Activated CD8-positive, alpha-beta memory T cell treated with anti-CD3 and anti-CD28 coated beads for 48 hours (primary cell): Measurements from ENCODE around the gene CCDC83.

Source experiments
- DNase-seq, 3 experiments: peaks; one replicate each; pipeline ENCODE4 v3.0.0-alpha.2; 2020; ENCODE audit warnings: low read depth in 2 of 3, low spot score in 2 of 3

The CCDC83 gene

DNA sequence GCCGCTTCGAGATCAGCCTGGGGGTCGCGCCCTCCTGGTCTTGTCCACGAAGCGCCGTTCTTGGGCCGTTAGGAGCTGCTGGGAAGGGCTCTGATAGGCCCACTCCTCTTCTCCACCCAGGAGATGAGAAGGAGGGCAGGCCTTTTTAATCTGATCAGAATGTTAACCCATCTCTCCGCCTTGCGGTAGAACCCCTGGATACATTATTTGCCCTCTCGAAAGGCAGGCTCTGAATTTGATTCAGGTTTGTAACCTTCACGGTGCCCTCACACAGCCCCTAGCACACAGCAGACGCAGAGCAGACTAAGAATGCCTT, at the start of gene CCDC83:
Gene CCDC83, plus strand, starts transcription at position 43 of the 316 bp plus-strand sequence. CDS start 9,741 bp downstream, outside the sequence.
- DNase-seq = no peak

DNA sequence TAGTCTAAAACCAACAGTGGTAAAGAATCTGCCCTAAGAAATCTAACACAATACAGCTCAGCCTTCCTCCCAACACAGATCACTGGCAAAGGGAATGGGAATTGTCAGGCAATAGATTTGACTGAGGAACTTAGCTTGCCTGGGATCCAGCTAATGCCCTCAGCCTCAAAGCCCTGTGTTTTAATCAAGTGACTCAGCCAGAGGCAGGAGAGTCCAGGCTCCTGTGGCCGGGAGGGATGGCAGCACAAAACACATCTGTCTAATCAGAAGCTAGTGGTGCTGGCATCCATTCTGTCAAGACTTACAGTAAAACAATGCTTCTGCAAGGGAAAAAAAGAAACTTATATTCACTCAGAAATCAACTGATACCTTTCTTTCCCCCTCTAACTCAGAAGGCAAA, 49.8 kb upstream of the CCDC83 start:
- no peak for DNase-seq

DNA sequence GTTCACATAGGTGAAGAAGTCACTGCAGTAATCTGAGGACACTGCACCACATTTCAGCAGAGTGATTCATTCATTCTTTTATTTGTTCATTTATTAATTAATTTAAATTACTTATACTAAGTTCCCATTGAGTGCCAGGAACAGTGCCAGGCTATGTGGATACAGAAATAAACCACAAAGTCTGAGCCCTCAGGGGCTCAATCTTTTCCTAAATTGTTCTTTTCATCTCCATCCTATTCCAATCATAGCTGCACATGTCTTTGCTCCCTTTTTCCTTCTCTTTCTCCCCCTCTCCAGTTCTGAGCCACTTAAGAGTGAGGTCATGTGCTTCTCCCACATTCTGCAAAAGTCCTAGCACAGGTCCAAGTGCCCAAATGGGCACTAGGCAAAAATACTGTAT, 49.2 kb upstream of the CCDC83 start:
- DNase-seq = no peak

DNA sequence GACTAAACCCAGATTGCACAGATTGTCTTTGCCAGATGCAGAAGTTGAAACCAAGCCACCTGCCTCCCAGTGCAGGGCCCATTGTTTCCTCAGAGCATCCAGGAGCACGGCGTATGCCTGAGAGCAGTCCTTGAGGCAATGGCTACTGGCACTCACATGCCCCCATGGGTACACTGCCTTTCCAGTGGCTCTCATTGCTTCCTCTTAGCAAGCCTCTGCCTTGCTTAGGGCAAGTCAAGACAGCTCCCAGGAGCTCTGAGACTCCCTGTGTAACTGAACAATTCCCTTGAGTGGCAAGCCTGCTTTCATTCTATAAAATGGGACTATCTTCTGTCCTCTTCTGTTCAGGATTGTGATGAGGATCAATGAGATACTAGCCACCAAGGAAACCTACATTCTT, 48.3 kb upstream of the CCDC83 start:
- DNase-seq = no peak

DNA sequence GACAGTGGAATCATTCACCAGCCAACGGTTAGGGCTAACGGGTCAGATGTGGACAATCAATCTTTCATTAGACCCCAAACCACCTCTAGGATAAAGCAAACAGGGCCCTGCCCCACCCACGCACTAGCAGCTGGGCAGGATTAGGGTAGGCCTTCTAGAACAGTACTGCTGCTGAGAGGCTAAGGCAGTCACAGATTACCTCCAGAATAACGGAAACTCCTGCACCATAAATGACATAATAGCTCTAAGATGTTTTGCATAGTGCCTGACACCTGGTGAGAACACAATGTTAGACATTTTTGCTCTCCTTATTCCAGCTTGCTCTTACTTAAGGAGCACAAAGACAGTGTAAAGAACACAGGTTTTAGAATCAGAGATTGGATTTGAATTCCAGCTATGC, 46.0 kb upstream of the CCDC83 start:
- no peak for DNase-seq

DNA sequence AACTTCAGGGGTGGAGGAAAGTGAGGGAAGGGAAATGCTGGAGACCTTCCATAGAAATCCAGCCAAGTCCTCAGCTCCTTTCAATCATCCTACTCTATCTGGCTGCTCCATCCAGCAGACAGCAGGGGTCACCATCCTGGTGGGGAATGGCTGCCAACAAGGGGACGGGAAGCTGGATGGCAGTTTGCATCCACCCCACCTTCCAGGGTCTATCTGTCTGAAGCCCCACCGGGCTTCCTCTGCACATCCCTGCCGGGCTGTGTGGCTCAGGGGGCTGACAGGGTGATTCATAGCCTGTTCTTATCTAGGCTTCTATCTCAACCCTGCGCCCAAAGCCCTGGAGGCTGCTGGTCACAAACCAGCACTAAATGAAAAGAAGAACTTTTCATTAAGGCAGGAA, 45.3 kb upstream of the CCDC83 start:
- DNase-seq = no peak

DNA sequence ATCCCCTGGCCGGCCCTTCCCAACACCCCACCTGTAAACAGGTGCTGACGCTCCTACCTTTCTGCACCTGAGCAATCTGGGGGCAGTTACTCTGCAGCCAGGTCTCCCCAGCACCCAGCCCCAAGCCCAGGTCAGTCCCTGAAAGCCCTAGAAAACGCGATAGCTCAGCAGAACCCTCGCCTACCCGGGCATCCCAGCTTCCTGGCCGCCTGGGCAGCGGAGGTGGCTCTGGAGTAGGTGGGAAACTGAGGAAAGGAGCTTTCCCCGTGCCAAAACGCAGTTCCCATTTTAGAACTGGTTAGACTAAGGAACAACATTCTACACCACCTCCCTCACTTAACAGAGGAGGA, 44.7 kb upstream of the CCDC83 start:
- DNase-seq = no peak

DNA sequence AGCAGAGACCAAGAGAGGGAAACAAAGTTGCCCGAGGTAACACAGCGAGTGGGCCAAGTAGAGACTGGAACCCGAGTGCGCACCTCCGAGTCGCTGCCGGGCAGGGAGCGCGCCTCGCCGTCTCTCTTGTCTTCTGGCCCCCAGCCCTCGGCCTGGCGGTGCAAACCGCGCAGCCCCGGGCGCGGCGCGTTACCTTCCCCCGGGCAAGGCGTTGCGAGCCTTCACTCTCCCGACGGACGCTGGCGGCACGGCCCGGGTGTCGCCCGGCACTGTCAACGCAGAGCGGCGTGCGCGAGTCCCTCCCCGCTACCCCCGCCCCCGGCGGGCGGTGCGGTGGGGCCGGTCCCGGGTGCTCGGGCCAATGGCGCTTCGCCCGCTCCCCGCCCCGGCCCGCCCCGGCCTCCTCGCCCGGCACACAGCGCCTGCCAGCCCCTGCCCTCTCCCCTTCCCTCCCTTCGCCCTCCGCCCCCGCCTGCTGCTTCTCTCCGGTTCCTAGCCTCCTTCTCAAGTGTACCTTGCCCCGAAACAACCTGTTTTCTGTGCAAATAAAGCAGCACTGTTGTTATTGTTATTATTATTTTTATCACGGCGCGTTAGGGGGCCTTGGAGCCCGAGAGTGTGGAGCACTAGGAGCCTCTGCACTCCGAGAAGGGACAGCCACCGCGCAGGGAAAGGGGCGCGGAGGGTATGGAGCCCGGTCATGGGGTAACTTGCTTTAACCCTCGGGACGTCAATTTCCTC, 44.1 kb upstream of the CCDC83 start, which contains the start of gene SYTL2:
Gene SYTL2, minus strand, starts transcription at position 271 of the 741 bp plus-strand sequence. CDS start 53,416 bp downstream, outside the sequence.
- DNase-seq = peak; percentile 49 to 67 (median 60)

DNA sequence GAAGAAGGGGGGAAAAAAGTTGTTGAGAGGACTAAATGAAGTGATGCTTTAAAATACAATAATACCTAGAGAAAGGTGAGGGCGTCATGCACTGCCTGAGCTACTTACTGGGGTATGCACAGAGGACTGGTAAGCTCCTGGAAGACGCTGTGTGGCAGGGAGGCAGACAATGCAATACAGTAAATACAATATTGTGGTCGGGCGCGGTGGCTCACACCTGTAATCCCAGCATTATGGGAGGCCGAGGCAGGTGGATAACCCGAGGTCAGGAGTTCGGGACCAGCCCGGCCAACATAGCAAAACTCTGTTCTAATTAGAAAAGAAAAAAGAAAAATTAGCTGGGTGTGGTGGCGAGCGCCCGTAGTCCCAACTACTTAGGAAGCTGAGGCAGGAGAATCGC, 43.6 kb upstream of the CCDC83 start:
- no peak for DNase-seq

DNA sequence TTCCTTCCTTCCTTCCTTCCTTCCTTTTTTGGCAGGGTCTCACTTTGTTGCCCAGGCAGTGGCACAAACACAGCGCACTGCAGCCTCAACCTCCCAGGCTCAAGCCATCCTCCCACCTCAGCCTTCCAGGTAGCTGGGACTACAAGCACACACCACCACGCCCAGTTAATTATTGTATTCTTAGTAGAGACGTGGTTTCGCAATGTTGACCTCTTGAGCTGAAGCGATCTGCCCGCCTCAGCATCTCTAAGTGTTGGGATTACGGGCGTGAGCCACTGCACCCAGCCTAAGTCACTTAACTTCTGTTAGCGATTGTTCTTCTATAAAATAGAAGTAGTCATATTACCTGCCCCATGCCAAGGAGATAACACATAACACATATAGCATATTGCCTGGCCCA, 41.5 kb upstream of the CCDC83 start:
- no peak for DNase-seq

DNA sequence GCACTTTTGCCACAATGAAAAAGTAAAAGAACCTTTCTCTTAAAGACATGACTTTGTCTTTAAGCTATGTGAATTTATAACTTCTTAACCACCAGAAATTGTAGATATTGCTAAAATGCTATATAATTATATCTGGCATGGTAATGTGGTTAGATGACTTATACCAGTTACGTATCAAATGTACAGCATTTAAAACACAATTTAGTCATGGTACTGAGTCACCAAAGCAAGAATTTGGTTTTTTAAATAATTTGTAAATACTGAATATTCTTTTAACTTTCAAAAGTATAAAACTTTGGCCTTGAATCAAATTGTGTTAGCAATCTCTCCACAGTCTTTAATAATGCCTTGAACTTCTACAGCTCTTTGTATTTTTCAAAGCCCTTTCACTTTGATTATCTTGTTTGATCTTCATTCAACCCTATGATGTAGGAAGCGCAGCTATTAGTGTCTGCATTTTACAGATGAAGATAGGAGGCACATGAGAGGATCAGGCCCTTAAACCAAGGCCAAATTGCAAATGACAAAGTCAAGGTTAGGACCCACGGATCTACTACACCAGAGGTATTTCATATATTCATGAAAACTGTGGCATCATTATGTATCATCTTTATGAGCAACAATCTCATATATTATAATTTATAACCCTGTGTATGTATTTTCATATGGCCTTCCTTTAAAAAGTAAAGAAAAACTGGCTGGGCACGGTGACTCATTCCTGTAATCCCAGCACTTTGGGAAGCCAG, 39.8 kb upstream of the CCDC83 start:
- DNase-seq = no peak

DNA sequence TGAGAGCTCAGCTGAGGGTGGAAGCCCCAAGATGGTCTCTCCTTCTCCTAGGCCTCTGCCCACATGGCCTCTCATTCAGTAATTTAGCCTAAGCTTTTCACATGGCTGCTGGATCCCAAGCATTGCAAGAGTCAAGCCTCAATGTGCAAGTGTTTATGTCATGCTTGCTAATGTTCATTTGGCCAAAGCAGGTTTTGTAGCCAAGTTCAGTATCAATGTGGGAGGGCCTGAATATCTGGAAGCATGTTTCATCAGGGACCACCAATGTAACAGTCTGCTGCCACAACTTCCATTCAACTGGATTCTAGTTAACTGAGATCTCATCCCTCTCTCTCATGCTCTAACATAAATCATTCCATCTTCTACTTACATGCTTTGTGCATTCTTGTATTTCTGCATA, 35.7 kb upstream of the CCDC83 start:
- DNase-seq = no peak

DNA sequence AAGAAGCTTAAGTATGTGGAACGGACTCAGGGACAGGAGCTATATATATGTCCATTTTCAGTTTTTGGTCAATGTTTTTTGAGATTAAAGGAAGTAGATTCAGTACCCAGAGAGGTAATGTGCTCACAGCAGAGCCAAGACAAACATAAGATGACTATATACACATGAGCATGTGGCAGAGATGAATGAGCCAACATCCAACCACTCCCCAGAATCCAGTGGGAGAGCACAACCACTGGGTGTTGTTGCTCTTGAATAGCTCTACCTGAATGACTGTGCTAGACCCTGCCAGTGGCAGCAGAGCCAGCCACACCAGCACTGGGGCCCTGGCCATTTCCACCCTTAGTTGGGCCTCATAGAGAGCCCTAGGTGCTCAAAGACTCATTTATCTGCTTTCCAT, 33.5 kb upstream of the CCDC83 start:
- DNase-seq = no peak

DNA sequence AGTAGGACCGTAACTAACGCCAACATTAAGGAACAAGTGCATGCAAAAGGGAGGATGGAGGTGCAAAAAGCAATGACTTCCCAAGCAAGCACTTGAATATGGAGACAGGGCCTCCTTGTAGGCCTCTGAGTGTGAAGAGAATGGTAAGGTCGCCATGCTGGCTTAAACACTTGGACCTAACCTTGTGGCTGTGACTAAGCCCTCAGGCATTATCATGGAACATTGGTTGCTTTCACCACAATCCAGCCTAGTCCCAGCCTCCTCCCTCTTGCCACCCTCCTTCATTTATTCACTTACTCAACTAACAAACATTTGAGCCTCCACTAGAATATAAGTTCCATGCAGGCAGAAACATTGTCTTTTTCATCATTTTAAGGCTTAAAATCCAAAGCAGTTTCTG, 32.4 kb upstream of the CCDC83 start:
- DNase-seq = no peak

DNA sequence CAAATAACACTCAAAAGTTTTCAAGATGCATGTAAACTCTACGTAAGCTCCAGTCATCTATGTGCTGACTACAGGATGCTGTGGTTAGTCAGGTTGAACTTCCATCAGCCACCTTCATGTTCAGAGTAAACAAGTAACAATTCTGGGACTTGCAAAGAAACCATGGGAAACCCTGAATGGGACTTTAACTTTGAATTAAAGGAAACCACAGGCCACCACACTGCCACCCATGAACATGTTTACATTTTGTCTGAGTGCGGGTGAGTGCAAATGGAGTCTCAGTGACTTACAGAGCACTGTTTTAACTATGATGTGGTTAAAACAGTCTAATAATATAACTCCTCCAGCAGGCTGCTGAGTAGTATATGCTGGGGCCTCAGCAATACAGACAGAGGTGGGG, 31.4 kb upstream of the CCDC83 start:
- DNase-seq = peak in 1 of 3 experiments; percentile 17

DNA sequence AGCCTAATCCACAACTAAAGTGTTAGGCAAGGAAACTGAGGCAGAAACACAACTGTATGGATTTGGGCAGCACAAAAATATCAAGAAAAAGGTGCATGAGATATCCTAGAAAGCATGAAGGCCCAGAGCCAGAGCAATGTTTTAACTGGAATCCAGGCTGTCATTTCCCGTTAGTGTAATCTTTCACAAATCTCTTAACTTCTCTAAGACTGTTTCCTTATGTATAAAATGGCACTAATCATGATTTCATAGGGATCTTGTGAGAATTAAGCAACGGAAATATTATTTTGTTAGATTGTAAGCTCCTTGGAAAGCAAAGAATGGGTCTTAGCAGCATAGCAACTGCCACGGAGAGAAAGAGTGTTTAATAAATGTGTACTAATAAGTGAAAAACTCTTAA, 29.6 kb upstream of the CCDC83 start:
- DNase-seq = no peak

DNA sequence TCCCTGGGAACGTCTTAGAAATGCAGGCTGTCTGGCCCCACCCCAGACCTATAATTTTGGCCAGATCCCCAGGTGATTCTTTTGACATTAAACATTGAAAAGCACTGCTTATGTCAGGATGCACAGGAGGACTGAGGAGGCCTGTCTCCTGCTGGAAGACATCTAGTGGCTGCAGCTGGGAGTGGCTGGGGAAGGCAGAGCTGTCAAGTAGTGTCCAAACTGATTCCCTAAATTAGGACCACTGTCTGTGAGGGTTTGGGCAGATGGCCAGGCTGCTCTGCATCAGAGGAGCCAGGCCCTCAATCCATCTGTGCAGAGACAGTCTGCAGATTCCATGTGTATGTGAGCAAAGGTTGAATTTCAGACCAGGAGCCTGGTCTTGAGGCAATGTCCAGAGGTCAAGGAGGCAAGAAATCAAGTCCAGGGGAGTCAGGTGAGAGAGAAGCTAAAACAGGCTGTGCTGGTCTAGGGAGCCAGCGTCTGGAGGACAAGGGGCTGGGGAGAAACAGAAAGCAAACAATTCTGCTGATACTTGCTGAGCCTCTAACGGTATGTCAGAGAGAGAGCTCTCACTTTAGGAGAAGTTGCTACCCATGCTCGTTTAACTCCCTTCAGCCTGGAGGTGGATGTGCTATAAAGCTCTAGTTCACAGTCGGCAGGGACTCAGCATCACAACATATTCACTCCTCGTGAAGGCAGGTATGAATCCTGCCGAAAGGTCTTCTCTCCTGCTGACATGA, 28.9 kb upstream of the CCDC83 start:
- DNase-seq = no peak

DNA sequence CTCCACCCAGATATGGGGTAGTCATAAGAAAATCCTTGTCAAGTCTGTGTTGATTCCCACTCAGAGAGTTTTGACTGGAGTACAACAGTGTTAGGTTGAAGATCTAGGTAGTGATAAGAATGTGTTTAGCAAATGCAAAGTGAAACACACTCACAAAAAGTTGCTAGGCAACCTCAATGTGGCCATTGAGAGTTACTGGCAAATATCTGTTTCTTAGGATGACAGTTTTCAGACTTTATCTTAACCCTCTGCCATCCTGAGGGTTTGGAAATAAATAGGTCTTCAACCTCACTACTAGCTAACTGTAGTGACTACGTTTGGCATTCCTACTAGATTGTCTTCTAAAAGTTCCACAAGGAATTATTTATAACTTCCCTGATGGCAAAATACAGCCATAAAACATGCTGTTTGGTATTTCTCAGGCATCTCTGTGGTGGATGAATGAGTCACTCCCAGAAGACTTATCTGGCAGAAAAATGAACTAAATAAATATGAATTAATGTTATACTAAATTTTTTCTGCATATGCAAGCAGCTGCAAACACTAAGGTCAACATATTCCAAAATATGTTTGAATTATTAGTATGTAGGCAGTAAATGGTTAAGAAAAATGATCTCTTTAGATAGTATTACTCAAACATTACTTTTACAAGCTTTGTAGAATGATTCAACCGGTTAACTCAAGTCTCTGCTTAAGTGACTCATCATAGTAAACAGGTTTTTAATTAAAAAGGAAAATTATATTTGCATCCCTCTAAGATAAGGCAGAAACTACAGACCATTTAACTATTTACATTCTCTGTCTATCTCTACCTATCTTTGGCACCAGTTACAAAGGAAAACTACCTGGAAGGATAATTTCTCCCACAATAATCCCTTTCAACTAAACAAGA, 27.2 kb upstream of the CCDC83 start:
- DNase-seq = no peak

DNA sequence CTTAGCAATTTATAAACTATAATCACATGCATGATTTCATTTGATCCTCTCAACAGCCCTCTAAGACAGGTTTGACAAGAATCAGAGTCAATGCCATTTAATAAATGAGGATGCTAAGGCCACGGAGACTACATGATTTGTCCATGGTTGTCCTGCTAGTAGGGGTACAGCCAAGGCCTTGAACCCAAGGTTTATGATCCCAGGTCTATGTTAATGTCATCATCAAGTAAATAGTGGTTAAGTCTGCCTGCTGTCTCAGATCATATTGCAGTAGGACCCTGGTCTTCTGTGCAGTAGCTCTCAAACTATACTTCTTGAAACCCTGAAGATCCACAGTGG, 26.6 kb upstream of the CCDC83 start:
- no peak for DNase-seq

DNA sequence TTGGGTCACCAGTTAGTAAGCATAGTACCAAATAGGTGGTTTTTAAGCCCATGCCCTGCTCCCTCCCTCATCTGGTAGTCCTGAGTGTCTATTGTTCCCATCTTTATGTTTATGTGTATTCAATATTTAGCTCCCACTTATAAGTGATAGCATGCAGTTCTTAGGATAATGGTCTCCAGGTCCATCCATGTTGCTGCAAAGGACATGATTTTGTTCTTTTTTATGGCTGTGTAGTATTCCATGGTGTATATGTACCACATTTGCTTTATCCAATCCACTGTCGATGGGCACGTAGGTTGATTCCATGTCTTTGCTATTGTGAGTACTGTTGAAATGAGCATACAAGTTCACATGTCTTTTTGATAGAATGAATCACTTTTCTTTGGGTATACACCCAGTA, 26.0 kb upstream of the CCDC83 start:
- DNase-seq = no peak

DNA sequence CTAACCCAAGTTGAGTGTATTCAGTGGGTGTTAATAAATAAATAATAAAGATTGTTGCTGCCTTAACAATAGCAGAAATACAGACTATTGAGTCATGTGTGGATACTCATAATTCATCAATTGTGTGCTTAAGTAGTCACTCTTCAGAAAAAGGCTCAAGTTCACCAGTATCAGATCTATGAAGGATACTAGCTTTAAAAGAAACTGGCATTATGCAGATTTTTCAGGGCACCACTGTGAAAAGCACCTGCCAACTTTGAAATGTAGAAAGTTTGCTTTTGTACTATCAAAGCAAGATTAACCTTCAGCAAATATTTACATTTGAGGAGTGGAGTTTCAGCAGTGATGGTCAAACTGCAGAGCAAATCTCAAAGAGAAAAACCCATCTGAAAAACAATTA, 24.1 kb upstream of the CCDC83 start:
- no peak for DNase-seq
